Inflammatory macrophage (primary cell): ENCODE data around the gene RADIL.

Experiments
- DNase-seq, 2 donors: peaks; one replicate each; pipeline ENCODE4 v3.0.0-alpha.2; 2020 to 2022

RADIL gene

DNA sequence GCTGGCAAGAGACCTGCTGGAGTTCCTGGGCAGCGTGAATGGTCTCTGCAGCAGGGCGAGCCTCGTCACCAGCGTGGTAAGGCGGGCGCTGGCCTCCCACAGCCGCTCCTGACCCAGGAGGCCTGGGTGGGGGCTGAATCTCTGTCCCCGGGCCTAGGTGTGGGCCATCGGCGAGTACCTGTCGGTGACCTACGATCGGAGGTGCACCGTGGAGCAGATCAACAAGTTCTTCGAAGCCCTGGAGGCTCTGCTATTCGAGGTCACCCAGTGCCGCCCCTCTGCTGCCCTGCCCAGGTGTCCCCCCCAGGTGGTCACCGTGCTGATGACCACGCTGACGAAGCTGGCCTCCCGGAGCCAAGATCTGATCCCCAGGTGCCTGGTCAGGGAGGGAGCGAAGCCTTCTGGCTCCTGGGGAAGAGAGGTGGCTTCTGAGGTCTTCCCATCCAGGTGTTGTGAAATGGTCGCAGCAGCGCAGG is 93.0 kb downstream of the RADIL start:
- DNase-seq = no peak

DNA sequence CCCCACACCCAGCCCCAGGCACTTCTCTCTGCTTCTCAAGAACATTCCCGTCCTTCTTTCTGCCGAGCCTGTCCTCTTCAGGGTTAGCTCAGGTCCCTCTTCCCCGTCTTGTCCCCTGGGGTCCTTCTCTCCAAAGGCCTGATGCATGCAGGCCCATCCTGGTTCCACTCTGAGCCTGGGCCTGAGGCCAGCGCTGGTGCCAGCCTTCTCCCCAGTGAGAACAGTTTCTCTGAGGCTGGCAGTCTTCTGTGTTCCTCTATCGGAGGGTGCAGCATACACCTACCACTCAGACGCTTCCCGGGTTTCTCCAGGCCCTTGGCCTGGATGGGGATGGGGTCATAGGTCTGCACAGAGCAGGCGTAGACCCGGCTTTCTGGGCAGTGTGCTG is 93.4 kb downstream of the RADIL start:
- DNase-seq = no peak

DNA sequence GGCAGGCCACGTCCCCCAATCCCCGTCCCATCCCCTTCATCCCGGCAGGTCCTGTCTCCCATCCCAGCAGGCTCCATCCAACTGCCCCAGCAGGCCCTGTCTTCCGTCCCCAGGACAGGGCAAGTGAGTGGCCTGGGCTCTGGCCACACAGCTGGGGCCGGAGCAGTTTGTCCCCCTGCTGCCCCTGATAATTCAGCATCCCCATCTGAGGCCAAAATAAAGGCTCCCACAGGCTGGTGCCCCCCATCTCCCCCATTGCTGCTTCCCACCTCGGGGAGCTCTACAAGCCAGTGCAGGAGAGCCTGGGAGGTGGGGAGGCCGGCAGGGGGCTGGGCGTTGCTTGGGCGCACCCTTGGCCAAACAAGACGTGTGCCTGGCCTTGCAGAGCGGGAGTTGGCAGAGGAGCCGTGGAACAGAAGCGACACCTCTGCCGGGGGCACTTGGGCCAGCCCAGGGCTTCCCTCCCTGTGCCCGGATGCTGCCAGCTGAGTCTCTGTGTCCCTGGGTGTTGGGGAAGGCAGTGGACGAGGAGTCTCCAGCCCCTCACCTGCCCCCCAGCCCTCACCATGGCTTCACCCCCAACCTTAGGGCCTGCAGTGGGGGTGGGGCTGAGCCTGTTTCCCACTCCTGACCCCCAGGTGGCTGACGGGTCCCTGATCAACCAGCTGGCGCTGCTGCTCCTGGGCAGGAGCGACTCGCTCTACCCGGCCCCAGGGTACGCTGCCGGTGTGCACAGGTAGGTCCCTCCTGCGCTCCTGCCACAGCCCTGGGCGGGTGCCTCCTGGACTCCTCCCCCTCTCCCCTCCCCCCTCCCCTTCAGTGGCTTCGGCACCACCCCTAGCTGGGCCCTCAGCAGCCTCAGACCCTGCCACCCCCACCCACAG is 94.1 kb downstream of the RADIL start:
- DNase-seq = no peak

GRCh38 chr7:4788627-4789189 is 94.8 kb downstream of the RADIL start:
- DNase-seq = no peak

GRCh38 chr7:4787947-4788626 is 95.4 kb downstream of the RADIL start:
- DNase-seq = no peak

DNA sequence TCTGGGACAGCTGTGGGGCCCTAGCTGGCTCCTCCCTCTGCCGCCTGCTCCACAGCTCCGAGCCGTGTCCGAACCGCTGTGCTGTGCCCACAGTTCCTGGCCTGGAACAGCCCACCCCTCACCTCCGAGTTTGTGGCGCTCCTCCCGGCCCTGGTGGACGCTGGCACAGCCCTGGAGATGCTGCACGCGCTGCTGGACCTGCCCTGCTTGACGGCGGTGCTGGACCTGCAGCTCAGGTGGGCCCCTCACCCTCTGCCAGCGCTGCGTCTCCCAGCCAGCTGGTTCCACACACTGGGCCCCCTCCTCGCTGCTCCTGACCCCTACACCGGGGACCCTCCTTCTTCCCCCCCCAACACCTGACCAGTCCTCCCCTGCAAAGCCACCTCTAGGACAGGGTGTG is 96.0 kb downstream of the RADIL start:
- DNase-seq = no peak

- no peak for DNase-seq
Measured at GRCh38 chr7:4786015-4786414, 97.5 kb downstream of the RADIL start.

GRCh38 chr7:4785371-4785770 is 98.1 kb downstream of the RADIL start:
- no peak for DNase-seq

GRCh38 chr7:4784799-4785198 is 98.7 kb downstream of the RADIL start:
- no peak for DNase-seq

DNA sequence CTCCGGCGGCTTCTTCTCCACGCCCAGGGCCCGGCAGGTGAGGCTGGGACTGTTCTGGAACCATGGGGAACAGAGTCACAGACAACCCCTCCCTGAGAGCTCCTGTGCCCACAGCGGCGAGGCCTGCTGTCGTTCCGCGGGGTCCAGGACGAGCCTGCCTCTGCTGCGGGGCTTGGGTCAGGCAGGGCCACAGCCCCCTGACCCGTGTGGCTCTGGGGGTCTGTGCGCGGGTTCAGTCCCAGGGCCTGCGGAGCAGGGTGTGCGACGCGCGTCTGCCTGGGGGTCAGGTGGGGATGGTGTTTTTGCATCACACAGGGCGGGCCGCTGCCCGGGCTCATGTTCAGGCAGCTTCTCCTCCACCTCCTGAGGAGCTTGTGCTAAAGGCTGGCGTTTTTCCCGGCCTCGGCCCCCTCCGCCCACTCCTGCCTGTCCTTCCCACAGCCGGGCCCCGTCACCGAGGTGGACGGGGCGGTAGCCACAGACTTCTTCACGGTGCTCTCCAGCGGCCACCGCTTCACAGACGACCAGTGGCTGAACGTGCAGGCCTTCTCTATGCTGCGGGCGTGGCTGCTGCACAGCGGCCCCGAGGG is 99.7 kb downstream of the RADIL start:
- no peak for DNase-seq

- no peak for DNase-seq
Measured at GRCh38 chr7:4783292-4783652, 100.2 kb downstream of the RADIL start.

DNA sequence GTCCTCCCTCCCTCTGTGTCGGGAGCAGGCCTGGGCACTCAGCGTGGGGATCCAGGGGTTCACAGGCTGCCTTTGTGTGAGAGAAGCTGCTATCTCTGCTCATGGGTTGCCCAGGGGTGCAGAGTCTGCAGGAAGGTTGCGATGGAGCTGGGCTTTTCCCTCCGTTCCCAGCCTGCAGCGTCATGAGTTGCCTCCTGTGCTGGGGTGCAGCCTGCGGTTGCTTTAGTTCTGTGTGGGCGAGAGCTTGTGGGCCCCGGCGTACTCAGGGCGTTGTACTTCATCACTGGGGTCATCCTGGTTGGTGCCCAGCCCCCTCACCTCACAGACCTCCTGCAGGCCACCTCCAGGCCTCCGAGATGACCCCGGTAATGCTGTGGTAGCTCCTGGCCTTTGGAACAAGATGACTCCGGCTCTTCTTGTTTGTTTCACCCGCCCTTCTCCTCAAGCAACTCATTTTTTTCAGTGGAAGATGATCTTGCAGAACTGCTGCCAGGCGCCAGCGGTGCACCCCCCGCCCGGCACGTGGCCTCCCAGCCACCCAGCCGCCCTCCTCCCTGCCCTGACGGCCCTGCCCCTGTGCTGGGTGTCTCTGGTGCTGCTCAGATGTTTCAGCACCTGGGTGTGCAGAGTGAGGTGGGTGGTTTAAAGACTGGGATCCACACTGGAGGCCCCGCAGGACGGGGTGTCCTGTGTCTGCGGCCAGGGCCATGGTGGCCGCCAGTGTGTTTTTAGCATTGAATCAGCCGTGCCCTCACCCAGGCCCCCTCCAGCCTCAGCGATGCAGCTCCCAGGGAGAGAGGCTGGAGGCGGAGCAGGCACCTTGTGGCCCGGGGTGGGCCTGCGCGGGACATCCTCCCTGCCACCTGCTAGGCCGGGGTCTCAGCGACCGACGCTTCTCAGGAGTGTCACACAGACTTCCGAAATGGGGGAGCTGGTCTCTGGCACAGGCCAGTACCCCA is 100.9 kb downstream of the RADIL start:
- no peak for DNase-seq

- DNase-seq = no peak
Measured at GRCh38 chr7:4781366-4782069, 102.0 kb downstream of the RADIL start.

DNA sequence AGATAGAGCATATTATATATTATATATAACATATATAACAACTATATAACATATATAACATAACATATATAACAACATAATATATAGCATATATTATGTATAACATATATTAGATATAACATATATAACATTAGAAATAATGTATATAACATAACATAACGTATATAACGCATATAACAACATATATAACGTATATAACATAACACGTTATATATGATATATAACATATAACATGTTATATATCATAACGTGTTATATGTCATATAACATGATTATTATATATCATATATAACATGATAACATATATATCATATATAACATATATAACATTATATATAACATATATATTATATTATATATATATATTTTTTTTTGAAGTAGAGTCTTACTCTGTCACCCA is 104.4 kb downstream of the RADIL start:
- DNase-seq = no peak

DNA sequence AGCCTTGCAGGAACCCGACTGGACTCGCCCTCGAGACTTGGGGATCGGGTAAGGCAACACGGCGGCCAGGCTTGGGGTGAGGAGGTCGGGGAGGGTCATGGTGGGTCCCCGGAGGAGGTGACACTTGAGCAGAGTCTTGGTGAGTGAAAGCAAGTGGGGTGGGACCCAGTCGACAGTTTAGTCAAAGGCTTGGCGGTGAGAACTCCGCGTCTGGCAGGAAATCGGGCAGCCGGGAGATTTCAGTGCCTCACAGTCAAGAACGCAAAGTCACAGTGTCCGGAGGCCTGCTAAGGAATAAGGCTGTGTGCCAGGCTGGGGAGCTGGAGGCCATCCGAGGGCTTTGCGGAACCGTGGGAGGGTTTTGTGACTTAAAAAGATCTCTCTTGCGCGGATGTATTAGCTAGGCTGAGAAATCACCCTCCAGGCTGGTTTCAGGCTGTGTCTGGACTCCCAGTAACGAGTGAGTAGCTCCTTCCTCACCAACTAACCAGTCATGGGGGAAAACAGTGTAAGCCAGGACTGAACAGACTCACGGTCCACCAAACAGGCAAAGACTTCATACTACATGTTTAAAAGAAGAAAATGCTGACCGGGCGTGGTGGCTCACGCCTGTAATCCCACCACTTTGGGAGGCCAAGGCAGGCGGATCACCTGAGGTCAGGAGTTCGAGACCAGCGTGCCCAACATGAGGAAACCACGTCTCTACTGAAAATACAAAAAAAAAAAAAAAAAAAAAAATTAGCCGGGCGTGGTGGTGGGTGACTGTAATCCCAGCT is 107.5 kb downstream of the RADIL start:
- peak; percentile 51 to 74 for DNase-seq

GRCh38 chr7:4775250-4775847 is 108.2 kb downstream of the RADIL start, which contains the start of gene AP5Z1:
Gene AP5Z1, plus strand, starts transcription at chr7:4775623. Its CDS starts 93 bp downstream, at chr7:4775716.
- DNase-seq = peak; percentile 96 to 98

- DNase-seq = peak; percentile 66 to 70
Measured at GRCh38 chr7:4774658-4775249, 108.8 kb downstream of the RADIL start.

GRCh38 chr7:4774007-4774406 is 109.5 kb downstream of the RADIL start:
- DNase-seq = no peak

DNA sequence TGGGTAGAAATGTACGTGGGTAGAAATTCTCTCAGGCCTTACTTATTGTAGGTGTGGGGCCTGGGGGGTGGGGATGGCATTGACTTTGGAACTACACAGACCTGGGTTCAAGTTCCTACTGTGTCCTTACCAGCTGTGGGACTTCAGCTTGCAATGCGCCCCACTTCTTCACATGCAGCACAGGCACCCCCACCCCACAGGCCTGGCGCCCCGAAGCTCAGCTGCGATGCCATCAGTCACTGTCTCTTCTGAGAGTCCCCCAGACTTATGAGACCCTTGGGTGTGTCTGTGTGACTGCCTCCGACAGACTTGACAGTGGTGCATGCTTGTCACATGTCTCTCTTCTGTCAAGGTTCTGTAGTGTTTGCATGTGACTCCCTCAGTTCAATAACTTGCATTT is 111.2 kb downstream of the RADIL start:
- DNase-seq = no peak

- no peak for DNase-seq
Measured at GRCh38 chr7:4771737-4772136, 111.8 kb downstream of the RADIL start.
